ENCODE measurements around the gene FNIP1. TPM values are rescaled to one million over a fixed set of nuclear protein-coding genes. Genes with fewer than 3 reads are reported as not detected.
"Not testable (repeated sequence)": the region's sequence is repeated elsewhere in the genome, so short reads cannot be mapped to it uniquely, and the experiment has no call there.

Gene FNIP1
- total RNA-seq, 4 donors from 2014 or later, result 24.3 to 54.9 (median 40.8) TPM

DNA sequence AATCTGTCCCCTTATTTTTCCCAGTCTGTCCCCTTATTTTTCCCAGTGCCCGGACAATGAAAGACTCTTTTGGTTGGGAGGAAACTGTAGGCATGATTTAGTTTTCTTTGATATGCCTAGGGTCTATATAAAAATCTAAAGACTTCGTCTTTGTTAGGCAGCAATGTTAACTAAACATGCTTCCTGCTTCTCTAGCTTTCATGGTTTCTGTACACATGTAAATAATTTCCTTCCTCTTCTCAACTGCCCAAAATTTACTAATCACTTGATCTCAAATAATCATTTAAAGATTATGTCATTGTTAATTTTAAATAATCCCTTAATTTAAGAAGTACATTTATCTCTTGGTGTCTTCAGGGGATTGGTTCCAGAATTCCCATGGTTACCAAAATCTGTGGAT, 114.0 kb downstream of the FNIP1 start:
- Histone ChIP-seq H3K9me3 (no peaks in the 10 kb centered on the region), H3K4me1 (no peaks in the 10 kb centered on the region), H3K27ac (no peak overlapping the region), H3K36me3 (peaks cover 0 to 16% (median 3%) of the 10 kb centered on the region in 4 donors), H3K4me3 (no peak overlapping the region), H3K27me3 (no peaks in the 10 kb centered on the region)
- in situ Hi-C loops (cut with MboI; ENCODE audit: low pct_ligation_motif_present in 1 of 4, low pct_unique_long_range_greater_than_20kb in 1 of 4, low sequenced_read_pairs in 3 of 4), result no loop called here
- DNase-seq, result no peak
- 86 to 94% methylated on average over 2 of the region's 2 CpGs for WGBS, 2 donors (ENCODE audit: low coverage in 1 of 2)
- TF ChIP-seq EP300 (IDR thresholded peaks at IDR 0.05; ENCODE audit: low read depth), result no peak
- TF ChIP-seq, protein P1, sequence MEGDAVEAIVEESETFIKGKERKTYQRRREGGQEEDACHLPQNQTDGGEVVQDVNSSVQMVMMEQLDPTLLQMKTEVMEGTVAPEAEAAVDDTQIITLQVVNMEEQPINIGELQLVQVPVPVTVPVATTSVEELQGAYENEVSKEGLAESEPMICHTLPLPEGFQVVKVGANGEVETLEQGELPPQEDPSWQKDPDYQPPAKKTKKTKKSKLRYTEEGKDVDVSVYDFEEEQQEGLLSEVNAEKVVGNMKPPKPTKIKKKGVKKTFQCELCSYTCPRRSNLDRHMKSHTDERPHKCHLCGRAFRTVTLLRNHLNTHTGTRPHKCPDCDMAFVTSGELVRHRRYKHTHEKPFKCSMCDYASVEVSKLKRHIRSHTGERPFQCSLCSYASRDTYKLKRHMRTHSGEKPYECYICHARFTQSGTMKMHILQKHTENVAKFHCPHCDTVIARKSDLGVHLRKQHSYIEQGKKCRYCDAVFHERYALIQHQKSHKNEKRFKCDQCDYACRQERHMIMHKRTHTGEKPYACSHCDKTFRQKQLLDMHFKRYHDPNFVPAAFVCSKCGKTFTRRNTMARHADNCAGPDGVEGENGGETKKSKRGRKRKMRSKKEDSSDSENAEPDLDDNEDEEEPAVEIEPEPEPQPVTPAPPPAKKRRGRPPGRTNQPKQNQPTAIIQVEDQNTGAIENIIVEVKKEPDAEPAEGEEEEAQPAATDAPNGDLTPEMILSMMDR (IDR thresholded peaks at IDR 0.05), result no peak
- TF ChIP-seq POLR2AphosphoS5 (IDR thresholded peaks at IDR 0.05), result no peak
- TF ChIP-seq POLR2A (IDR thresholded peaks at IDR 0.05), result no peak
- intact Hi-C loops (cut with DNase I; ENCODE audit: low total_unique reads), result no loop called here

- Histone ChIP-seq H3K27me3 (no peaks in the 10 kb centered on the region), H3K36me3 (peaks cover 0 to 22% (median 3%) of the 10 kb centered on the region in 4 donors), H3K4me1 (no peaks in the 10 kb centered on the region), H3K9me3 (no peaks in the 10 kb centered on the region), H3K27ac (no peak overlapping the region), H3K4me3 (no peak overlapping the region)
- TF ChIP-seq, protein P1 (IDR thresholded peaks at IDR 0.05), result no peak
- no peak for TF ChIP-seq POLR2AphosphoS5 (IDR thresholded peaks at IDR 0.05)
- TF ChIP-seq POLR2A (IDR thresholded peaks at IDR 0.05), result no peak
- no peak for TF ChIP-seq EP300 (IDR thresholded peaks at IDR 0.05; ENCODE audit: low read depth)
- intact Hi-C loops (cut with DNase I; ENCODE audit: low total_unique reads), result no loop called here
- in situ Hi-C loops (cut with MboI; ENCODE audit: low pct_ligation_motif_present in 1 of 4, low pct_unique_long_range_greater_than_20kb in 1 of 4, low sequenced_read_pairs in 3 of 4), result no loop called here
- 95 to 100% methylated on average over 4 to 5 of the region's 5 CpGs for WGBS, 2 donors (ENCODE audit: low coverage in 1 of 2)
- no peak for DNase-seq
Measured at GRCh38 chr5:131682175-131682574, 114.6 kb downstream of the FNIP1 start.

GRCh38 chr5:131679911-131680310, 116.9 kb downstream of the FNIP1 start:
- 43 to 45% methylated on average over 1 of the region's 1 CpG for WGBS, 2 donors (ENCODE audit: low coverage in 1 of 2)
- peaks cover 0 to 40% (median 11%) of the 10 kb centered on the region in 4 donors for H3K36me3 ChIP-seq

GRCh38 chr5:131678273-131678672, 118.5 kb downstream of the FNIP1 start:
- intact Hi-C loops (cut with DNase I; ENCODE audit: low total_unique reads); DNase-seq; H3K27me3 ChIP-seq; H3K27ac ChIP-seq; in situ Hi-C loops (cut with MboI; ENCODE audit: low pct_ligation_motif_present in 1 of 4, low pct_unique_long_range_greater_than_20kb in 1 of 4, low sequenced_read_pairs in 3 of 4); H3K4me3 ChIP-seq; H3K4me1 ChIP-seq; H3K9me3 ChIP-seq: not testable (repeated sequence)
- H3K36me3 ChIP-seq, result peaks cover 0 to 37% (median 14%) of the 10 kb centered on the region in 4 donors
- 93% methylated on average over 10 of the region's 10 CpGs; no CpG with 5 or more reads in 1 of the 2 donors for WGBS, 2 donors (ENCODE audit: low coverage in 1 of 2)

More at GRCh38 chr5:131679911-131680310, 116.9 kb downstream of the FNIP1 start:
- no peak overlapping the region for H3K27ac ChIP-seq
- DNase-seq, result no peak
- intact Hi-C loops (cut with DNase I; ENCODE audit: low total_unique reads) (no loop called here), in situ Hi-C loops (cut with MboI; ENCODE audit: low pct_ligation_motif_present in 1 of 4, low pct_unique_long_range_greater_than_20kb in 1 of 4, low sequenced_read_pairs in 3 of 4) (no loop called here)
- no peak overlapping the region for H3K4me3 ChIP-seq
- H3K4me1 ChIP-seq, result no peaks in the 10 kb centered on the region
- TF ChIP-seq, protein P1 (IDR thresholded peaks at IDR 0.05), result no peak
- TF ChIP-seq POLR2AphosphoS5 (IDR thresholded peaks at IDR 0.05), result no peak
- no peak for TF ChIP-seq EP300 (IDR thresholded peaks at IDR 0.05; ENCODE audit: low read depth)
- TF ChIP-seq POLR2A (IDR thresholded peaks at IDR 0.05), result no peak
- no peaks in the 10 kb centered on the region for H3K27me3 ChIP-seq
- no peaks in the 10 kb centered on the region for H3K9me3 ChIP-seq

- in situ Hi-C loops (cut with MboI; ENCODE audit: low pct_ligation_motif_present in 1 of 4, low pct_unique_long_range_greater_than_20kb in 1 of 4, low sequenced_read_pairs in 3 of 4), result no loop called here
- intact Hi-C loops (cut with DNase I; ENCODE audit: low total_unique reads), result loop anchor here (2.0 kb wide), 1 partner anchor 54 kb away; no protein-coding TSS in a partner anchor
- WGBS, 2 donors (ENCODE audit: low coverage in 1 of 2), result 79 to 81% methylated on average over 3 of the region's 3 CpGs
Measured at GRCh38 chr5:131677115-131677514, 119.7 kb downstream of the FNIP1 start.

More at GRCh38 chr5:131677115-131677514, 119.7 kb downstream of the FNIP1 start:
- H3K4me1 ChIP-seq, result peaks cover 6 to 18% (median 9%) of the 10 kb centered on the region in 4 donors
- no peaks in the 10 kb centered on the region for H3K27me3 ChIP-seq
- H3K4me3 ChIP-seq, result no peak overlapping the region
- no peaks in the 10 kb centered on the region for H3K9me3 ChIP-seq
- no peak overlapping the region for H3K27ac ChIP-seq
- TF ChIP-seq, protein P1 (IDR thresholded peaks at IDR 0.05), result no peak
- TF ChIP-seq POLR2AphosphoS5 (IDR thresholded peaks at IDR 0.05), result no peak
- TF ChIP-seq EP300 (IDR thresholded peaks at IDR 0.05; ENCODE audit: low read depth), result no peak
- TF ChIP-seq POLR2A (IDR thresholded peaks at IDR 0.05), result no peak
- H3K36me3 ChIP-seq, result peaks cover 0 to 37% (median 14%) of the 10 kb centered on the region in 4 donors
- DNase-seq, result no peak

Data from transverse colon (tissue), 4 donors.